ENCODE measurements around the gene HSD17B2.

HSD17B2 gene

DNA sequence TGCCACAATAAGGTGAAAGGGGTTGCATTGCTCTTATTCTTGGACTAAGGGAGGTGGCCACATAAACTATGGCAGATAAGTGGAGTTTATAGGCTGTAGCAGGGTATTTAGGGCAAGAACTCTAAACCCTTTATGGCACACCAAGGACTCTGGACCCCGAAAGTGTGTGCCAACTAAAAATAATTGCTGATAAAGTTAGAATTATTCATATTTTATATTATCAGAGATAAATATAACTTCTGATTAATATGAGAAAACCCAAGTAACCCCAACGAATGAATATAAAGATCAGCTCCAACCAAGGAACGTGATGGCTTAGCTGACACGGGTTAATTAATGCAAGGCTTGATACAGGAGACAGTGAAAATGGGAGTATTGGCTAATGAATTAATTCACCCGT is 15.0 kb upstream of the HSD17B2 start:
- no peak for DNase-seq

DNA sequence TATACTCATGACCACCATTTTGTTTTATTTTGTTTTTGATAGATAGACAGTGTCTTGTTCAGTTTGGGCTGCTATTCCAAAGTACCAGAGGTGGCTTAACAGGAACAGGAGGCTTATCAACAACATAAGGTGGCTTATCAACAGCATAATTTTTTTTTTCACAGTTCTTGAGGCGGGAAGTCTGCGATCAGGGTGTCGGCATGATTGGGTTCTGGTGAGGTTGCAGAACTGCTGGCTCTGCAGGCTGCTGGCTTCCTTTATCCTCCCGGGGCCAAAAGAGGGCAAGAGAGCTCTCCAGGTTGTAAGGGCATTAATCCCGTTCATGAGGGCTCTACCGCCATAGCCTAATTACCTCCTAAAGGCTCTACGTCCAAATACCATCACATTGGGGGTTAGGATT is 11.8 kb upstream of the HSD17B2 start:
- DNase-seq = no peak

DNA sequence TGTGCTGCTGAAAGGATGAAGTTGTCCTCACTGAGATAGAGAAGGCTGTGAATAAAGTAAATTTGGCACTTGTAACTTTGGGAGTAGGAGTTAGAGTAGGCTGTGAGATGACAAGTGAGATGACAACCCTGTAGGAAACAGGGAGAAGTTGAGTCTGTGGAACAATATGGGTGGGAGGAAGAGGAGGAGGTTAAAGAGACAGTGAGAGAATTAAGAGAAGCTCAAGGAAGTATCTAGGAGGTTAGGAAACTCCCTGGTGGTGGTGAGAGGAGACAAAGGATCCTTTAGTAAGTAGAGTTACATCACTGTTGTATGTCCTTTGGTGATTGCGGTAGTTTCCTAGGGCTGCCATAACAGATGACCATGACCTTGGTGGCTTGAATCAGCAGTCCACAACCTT is 10.7 kb upstream of the HSD17B2 start:
- no peak for DNase-seq

DNA sequence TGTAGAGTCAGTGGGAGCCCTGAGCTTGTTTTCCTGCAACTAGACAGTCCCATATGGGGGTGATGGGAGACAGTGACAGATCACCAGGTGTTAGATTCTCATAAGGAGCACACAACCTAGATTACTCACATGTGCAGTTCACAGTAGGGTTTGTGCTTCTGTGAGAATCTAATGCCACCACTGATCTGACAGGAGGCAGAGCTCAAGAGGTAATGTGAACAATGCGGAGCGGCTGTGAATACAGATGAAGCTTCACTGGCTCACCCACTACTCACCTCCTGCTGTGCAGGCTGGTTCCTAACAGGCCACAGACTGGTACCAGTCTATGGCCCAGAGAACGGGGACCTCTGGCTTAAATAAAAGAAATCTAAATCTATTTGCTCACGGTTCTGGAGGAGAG is 10.2 kb upstream of the HSD17B2 start:
- no peak for DNase-seq

DNA sequence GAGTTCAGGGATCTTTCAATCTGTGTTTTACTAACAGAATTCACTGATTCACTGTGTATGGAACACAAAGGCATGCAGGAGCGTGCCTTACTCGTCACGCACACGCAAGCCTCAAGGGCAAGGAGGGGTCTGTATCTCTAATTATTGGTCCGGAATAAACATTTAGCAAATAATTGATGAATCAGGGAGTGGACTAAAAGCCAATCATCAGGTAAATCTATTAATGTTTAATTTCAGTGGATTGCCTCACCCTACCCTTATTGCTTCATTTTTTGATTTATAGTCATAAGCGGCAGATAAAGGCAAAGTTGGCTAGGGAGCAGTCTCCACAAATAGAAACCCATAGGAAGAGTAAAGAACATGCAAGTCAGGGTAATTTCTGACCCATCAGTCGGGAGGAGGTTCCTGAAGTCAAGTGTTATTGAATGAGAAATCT is 7.4 kb upstream of the HSD17B2 start:
- DNase-seq = no peak

DNA sequence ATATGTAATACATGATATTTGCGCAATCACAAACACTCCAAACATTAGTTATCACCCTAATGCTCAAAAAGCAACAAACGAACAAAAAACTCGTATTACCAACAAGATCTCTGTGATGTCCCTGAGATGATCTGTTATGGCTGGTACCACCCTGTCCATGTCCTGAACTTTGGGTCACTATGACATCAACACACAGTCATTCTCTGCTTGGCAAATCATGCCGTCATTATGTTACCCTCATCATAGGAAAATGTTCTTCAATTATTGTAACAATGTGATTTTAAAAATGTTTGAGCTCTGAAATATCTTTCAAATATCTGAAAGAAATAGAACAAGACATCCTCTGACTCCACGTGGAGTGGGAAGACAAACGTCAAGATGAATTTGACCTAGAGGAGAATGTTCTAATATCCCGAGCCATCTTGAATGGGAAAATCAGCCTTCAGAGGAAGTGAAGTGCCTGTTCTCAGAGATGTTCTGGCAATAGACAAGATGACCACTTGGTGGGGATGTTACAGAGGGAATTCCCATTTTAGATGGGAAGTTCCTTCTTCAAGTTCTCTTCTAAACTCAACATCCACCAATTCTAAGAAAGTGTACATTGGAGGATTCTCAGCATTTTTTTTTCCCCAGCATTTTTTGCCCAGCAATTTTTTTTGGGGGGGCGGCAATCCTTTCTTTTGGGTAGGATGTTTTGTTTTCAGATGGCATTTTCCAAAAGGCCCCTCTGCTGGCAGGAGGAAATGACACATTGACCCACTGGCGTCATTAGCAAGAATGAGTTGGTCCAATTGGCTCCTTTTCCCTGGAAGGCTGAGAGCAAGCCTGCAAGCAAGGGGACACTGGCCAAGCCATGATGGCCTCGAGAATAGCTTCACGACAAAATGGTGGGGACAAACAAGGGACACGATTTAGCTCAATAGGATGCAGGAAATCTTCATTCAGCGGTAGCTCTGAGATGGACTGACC is 3.7 kb upstream of the HSD17B2 start:
- peak; percentile 58 for DNase-seq

DNA sequence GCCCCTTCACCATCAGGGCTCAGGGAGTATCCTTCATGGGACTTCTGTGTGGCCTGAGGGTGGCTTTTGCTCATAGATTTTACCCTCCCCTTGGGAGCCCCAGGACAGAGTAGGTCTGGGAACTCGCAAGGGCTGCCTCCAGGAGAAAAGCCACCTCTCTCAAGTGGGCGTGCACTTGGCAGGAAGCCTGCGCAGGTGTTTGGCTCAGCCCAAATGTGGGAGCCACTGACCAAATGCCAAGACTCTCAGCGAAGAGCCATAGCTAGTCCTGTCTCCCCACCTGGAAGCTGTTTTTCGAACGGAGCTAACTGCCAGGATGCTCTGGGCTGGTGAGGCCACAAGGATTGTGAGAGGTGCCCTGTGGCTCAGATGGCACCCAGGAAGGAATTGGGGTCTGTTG is 2.0 kb upstream of the HSD17B2 start:
- DNase-seq = no peak

DNA sequence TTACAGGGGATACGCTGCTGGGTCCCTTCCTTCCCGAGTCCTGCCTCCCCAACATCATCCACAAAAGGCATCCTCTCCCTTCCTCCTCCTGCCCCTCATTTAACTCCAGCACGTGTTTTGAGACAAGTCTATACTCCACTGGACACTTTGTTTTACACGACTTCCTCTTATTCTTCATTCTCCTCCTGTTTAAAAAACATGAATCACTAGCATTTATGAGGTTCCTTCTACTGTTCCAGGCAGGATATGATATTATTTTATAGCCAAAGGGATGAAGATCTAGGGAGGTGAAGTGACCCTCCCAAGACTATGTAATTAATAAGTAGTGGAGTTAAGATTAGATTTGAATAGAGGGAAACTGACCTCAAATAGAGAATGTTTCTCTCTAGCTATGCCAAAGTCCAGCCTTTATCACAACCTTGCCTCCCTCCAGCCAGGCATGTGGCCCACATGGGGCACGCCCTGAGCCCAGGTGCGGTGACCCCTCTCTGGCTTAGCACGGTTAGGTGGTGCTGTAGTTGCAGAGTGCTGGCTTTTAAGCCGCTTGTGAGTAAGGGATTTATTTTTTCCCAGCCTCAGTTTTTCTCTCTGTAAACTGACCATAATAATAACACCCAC is 1.3 kb upstream of the HSD17B2 start:
- no peak for DNase-seq

DNA sequence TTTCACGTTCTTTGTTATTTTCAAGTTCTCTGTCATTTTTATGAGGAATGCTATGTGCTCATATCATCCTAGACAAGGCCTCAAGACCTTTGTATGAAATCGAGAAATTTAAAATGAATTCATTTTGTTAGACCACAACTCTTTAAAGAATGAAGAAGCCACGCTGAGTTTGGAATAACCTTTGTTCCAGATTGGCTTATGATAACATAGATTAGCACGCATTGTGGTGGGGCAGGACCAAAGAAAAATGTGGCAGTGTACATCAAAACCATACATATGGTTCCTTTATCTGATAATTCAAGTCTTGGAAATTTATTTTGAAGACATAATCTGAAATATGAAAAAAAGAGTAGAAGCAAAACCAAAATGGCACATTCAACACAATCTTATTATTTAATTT is 2.2 kb downstream of the HSD17B2 start:
- peak; percentile 54 for DNase-seq

DNA sequence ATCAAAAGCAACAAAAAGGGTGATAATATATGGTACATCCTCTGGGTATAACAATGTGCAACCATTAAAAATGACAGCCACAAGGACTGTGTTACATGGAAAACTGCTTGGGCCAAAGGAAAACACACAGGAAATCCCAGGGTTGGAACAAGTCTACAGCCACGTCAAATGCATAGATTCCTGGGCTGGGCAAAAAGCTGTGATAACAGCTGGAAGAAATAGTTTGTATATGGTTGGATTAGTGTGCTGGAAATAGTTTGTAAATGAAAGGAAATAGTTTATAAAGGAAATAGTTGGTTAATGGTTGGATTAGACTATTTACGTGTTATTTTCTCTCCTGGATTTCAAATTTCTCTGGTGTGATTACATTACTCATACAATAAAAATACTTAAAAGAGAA is 2.6 kb downstream of the HSD17B2 start:
- DNase-seq = peak; percentile 38

DNA sequence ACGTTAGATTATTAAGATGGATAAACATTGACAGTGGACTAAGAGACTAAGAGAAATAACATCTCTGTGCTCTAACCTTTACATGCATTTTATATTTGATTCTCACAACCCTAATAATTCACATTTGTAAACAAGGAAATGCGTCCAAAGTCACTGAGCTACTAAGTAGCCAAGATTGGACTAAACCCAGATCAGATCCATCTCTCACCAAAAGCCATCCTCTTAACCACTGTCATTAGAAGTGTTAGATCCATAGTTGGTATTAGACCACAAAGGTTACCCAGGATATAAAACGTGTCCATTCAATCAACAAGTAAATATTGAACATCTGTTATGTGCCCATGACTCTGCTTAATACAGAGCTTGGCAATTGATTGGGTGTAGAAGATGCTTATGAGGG is 5.2 kb downstream of the HSD17B2 start:
- no peak for DNase-seq

DNA sequence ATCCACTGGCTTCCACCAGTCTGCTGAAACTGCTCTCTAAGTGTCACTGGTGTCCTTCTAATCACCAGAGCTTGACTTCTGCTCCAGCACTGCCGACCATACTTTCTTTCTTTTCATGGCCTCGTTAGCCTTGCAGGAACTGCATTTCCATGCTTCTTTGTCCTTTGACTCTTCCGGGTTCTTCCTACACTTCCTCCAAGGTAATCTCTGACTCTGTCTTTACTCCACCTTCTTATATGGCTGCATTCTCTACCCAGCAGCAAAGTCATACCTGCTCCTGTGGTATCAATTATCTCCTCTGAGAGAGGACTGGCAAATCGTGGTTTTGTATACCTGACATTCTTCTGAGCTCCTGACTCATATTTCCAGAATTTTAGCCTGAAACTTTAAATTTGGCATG is 6.5 kb downstream of the HSD17B2 start:
- DNase-seq = no peak

DNA sequence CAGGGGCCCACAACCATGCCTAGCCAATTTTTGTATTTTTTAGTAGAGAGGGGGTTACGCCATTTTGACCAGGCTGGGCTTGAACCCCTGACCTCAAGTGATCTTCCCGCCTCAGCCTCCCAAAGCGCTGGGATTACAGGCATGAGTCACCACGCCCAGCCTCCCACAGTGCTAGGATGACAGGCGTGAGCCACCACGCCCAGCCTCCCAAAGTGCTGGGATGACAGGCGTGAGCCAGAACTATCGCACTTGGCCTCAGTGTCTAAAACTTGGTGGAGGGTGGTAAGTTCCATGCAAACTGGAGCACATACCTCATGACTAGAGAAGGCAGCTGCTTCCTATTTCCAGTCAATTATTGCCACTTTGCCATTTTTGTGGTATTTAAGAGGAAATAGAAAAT is 7.1 kb downstream of the HSD17B2 start:
- DNase-seq = no peak

DNA sequence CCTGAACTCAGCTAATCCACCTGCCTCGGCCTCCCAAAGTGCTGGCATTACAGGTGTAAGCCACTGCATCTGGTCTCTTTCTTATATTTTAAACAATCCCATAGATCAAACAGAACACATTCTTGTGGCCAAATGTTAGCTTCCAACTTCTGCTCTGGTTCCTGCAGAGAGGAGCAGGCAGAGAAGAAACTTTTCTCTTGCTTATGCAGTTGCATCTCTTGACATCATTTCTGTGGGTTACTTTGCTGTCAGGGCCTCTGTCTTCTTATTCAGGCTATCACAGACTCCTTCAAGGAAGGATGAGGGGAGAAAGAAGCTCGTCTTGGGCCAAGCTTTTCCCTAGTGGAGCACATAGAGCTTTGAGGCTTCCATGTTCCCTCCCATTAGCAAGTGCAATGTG is 7.8 kb downstream of the HSD17B2 start:
- DNase-seq = no peak

DNA sequence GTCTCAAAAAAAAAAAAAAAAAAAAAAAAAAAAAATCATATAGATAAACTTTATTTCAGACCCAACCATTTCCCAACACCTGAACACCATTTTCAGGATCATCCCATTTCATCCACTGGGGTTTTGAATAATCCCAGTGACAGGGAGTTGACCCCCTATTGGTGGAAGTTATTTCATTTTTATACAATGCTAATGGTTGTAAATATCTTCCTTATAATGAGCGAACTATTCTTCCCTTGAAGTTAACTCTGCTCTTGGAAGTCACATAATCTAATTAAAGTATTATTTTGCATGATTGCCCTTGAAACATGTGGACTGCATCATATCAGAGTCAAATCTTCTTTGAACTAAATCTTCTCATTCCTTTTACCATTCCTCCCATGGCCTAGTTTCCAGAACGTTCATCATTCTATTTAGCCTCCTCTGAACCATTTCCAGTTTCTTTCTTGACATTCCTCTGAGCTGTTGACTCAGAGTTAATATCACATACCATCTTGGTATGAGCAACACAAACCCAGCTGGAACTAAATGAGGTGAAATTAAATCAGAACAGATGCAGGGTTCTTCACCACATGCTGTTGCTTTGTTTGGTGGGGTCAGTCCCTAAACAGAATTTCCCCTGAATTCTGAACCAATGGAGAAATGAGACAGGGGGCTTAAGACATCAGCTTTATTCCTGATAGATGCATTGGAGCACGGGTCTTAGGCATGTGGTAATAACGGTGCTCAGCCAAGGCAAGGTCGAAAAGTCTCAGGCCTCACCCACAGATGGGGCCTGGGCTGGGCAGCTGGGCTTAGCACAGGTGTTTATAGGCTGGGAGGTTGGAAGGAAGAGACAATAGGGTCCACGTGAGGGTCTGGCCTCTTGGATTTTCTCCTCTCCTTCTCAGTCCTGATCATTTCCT is 8.9 kb downstream of the HSD17B2 start:
- DNase-seq = peak; percentile 79

DNA sequence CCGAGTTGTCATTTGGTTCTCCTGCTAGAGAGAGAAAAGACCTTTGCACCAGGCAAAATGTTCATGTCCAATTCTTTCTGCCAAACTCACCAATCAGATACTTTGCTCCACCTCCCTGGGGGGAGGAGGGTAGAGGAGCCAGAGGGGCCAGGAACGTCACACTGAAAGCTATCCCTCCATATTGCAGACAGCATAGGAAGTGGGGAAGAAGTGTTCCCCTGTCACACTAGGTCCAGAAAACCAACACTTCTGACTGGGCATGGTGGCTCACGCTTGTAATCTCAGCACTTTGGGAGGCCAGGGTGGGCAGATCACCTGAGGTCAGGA is 9.5 kb downstream of the HSD17B2 start:
- no peak for DNase-seq

DNA sequence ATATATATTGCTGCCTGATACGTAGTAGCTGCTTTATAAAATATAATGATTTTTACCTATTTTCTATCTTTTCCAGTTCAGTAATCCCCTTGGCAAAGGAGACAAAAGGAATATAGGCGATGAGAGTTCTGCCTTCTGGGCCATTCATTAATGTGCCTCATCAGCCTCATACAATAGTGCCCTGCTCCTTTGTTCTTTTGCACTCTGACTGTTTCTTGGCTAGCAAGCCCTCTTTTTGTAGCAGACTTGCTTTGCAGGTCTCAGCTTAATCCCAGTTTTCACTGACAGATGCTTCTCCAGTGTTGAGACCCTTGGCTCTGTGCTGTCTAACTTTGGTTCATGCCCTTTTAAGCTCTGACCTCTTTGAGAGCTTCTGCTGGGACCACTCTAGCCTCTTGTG is 10.4 kb downstream of the HSD17B2 start:
- no peak for DNase-seq

DNA sequence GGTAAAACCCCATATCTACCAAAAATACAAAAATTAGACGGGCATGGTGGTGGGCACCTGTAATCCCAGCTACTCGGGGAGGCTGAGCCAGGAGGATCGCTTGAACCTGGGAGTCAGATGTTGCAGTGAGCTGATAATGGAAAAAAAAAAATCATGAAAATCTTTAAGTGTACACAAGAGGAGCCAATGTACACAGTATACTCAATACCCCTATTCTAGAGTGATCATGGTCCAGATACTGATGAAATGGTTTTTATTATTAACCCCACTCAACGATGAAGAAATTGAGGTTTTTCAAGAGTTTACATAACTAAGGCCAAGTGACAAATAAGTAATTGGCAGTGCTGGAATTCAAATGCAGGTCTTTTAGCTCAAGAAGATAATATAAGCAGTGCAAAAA is 11.5 kb downstream of the HSD17B2 start:
- DNase-seq = no peak

DNA sequence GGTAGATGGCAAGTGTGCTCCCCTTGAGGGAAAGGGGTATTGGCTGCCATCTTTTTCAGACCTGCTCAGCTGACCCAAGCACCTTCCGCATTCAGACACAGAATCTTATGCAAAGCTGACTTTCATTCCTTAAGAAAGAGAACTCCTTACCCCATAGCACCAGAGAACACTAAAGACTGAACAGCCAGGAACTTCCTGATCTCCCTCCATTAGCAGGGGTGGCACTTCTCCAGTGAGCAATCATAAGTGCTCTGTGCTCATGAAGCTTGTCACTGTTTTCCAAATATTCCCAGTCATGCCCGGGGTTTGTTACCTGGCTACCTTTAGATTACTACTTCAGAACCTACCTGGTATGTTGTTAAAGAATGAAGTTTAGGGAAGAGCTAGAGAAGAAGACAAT is 11.9 kb downstream of the HSD17B2 start:
- DNase-seq = no peak

DNA sequence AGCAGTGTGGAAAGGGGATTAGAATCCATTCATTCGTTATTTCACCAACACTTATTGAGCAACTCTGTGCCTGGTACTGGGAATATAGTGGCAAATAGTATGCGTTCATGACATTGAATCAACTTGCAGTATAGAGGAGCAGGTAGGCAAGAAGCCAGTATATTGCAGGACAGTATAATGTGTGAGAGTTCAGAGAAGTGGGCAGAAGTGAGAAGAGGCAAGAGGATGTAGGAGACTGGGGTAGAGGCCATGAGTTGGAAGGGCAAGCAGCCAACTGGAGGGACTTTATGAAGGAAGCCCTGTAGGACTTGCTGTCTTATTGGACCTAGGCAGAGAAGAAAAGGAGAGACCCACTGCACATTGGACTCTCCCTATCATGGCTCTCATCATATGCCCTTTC is 12.3 kb downstream of the HSD17B2 start:
- no peak for DNase-seq

DNA sequence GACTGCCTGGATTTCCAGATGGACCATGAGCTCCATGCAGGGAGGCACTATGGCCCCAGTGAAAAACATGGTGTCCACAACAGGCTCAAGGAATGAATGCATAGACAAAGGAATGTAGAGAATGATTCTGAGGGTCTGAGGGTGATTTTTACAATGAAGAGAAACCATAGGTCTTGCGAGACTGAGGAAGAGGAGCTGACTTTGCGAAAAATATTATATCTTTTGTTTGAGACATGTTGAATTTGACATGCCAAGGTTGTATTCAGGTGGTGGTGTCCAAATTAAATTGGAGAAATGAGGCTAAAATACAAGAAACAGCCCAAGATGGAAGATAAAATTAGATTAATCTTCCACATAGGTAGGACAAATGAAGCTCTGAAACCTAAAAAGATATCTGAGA is 12.7 kb downstream of the HSD17B2 start:
- no peak for DNase-seq

DNA sequence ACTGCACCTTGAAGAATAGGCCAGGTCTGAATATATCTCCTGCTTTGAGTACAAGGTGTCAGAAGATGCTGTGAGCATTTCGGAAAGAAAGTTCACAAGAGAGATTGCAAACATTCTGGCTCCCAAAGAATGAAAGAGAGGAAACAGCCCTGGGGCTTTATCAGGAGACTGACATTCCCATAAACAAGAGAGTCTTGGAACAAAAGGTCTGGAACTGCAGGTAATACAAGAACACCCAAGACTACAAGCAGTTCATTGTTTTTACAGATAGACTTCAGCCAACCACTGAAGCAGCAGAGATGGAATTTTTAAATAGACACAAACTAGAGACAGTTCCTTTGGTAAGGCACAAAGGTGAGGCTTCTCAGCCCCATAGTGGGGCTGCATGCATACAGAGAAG is 14.4 kb downstream of the HSD17B2 start:
- no peak for DNase-seq

DNA sequence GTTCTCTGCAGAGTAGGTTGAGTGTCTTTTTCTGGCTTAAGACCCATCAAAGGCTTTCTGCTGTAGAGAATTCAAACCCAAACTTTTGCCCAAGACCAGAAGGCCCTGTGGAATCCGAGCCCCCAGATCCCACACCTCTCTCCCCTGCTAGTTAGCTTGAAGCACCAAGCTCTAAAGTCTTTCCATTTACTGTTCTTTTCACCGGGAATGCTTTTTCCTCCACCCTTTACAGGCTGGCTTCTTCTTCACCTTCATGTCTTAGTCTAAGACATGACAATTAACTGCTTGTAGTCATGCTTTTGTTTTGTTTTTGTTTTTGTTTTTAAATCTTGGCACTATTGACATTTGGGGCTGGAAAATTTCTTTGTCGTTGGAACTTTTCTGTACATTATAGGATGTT is 15.5 kb downstream of the HSD17B2 start:
- DNase-seq = no peak

All from fibroblast of skin of scalp (primary cell).